HG03095 (cell line): ENCODE data around the gene TRIOBP.

Source experiments
- ATAC-seq: cut with Tn5 transposase; IDR thresholded peaks from one replicate; pipeline ENCODE4 v1.9.1; 2021; ENCODE audit warnings: moderate library complexity; ENCODE audit not compliant: unreplicated experiment

Gene TRIOBP

DNA sequence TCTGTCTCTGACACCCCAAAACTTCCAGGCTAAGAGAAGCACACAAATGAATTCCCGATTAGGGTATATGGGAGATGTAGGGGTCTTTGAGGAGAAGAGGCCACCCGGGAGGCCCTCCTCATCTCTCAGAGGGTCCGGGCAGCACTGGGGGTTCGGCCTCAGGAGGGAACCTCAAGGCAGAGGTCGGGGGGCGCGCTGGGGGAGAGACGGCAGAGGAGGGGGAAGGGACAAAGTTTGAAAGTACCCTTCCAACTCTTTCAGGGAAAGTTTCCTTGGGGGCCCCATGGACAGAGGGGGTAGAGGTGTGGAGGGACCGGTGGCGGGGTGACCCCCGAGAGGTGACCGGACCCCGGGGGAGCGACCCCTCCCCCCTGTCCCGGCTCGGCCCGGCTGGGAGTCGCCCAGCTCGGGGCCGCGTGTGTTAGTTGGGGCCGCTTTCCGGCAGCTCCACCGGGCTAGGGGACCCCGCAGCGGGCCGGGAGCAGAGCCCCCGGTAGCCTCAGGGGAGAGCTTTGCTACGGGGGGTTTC is 107.6 kb downstream of the TRIOBP start:
- no peak for ATAC-seq

GRCh38 chr22:37804881-37805809 is 108.3 kb downstream of the TRIOBP start:
- no peak for ATAC-seq

DNA sequence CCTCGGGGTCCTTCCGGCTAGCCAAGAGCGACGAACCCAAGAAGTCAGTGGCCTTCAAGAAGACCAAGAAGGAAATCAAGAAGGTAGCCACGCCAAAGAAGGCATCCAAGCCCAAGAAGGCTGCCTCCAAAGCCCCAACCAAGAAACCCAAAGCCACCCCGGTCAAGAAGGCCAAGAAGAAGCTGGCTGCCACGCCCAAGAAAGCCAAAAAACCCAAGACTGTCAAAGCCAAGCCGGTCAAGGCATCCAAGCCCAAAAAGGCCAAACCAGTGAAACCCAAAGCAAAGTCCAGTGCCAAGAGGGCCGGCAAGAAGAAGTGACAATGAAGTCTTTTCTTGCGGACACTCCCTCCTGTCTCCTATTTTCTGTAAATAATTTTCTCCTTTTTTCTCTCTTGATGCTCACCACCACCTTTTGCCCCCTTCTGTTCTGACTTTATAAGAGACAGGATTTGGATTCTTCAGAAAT is 109.0 kb downstream of the TRIOBP start:
- no peak for ATAC-seq

DNA sequence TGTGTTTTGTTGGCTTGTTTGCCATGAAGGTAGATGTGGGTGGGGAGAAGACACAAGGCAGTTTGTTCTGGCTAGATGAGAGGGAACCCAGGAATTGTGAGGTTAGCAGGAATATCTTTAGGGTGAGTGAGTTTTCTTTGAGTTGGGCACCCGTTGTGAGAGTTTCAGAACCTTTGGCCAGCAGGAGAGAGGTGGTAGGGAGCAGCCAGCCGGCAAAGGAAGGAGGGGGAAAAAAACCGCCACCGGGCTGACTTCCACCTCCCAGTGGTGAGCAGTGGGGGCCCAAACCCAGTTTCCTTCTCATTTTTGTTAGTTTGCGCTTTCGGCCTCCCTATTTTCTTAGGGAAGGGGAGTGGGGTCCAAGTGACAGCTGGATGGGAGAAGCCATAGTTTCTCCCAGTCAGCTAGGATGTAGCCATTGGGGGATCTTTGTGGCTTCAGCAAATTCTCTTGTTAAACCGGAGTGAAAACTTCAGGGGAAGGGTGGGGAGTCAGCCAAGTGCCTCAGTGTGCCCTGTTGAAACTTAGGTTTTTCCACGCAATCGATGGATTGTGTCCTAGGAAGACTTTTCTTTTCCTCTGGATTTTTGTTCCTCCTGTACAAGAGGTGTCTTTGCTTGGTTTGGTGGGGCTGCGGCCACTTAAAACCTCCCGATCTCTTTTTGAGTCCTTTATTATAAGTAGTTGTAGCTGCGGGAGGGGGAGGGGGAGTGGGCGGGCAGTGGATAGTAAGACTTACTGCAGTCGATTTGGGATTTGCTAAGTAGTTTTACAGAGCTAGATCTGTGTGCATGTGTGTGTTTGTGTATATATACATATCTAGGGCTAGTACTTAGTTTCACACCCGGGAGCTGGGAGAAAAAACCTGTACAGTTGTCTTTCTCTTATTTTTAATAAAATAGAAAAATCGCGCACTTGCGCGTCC is 109.8 kb downstream of the TRIOBP start:
- ATAC-seq, result no peak

GRCh38 chr22:37807410-37808293 is 110.8 kb downstream of the TRIOBP start, which contains the start of gene GCAT:
Gene GCAT, plus strand, starts transcription at chr22:37807934. Its CDS starts 34 bp downstream, at chr22:37807968.
- peak; percentile 76 for ATAC-seq

DNA sequence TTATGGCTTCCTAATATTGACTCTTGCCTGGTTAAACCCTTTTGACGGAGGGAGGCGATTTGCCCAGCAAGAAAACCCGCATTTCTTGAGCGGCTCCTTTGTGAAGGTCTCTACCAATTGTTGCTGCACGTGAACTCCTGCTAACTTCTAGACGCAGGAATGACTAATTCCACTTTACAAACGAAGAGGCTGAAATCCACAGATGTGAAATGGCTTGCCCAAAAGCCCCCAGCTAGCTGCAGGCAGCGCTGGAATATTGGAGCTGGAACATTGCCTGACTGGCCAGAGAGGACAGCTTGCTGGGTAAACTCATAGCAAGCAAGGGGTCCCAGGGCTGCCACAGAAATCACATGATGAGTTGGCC is 111.4 kb downstream of the TRIOBP start:
- no peak for ATAC-seq

DNA sequence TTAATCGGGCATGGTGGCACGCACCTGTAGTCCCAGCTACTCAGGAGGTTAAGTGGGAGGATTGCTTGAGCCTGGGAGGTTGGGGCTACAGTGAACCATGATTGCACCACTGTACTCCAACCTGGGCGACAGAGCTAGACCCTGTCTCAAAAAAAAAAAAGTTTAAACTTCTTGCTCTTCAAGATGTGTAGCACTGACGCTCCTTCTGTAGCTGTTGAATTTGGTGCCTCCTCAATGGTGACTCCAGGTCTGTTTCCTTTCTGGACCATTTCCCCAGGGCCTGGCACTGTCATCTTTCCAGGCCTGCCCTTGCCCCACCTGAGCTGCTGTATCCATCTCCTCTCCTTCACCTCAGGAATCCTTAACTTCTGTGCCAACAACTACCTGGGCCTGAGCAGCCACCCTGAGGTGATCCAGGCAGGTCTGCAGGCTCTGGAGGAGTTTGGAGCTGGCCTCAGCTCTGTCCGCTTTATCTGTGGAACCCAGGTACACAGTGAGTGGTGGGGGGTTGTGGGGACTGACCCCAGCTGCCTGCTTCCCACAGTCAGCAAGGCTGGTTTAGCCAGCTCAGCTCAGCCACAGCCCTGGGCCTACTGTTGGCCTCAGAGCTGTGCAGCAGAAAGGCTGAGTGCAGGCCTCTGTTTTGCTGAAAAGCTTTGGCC is 113.0 kb downstream of the TRIOBP start:
- ATAC-seq, result no peak

DNA sequence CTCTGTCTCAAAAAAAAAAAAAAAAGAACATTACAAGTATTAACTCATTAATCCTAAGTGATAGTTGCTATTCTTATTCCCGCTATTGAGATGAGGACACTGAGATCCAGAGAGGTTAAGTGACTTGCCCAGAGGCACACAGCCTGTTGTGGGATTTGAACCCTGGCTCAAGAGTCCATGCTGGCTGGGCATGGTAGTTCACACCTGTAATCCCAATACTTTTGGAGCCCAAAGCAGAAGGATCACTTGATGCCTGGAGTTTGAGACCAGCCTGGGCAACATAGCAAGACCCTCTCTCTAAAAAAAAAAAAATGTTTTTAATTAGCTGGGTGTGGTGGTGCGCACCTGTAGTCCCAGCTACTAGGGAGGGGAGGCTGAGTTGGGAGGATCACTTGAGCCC is 115.0 kb downstream of the TRIOBP start:
- ATAC-seq, result no peak

GRCh38 chr22:37812869-37813678 is 116.2 kb downstream of the TRIOBP start:
- no peak for ATAC-seq

- no peak for ATAC-seq
Observed at GRCh38 chr22:37815593-37815992, 118.7 kb downstream of the TRIOBP start.

GRCh38 chr22:37816543-37817180 is 119.8 kb downstream of the TRIOBP start:
- no peak for ATAC-seq

DNA sequence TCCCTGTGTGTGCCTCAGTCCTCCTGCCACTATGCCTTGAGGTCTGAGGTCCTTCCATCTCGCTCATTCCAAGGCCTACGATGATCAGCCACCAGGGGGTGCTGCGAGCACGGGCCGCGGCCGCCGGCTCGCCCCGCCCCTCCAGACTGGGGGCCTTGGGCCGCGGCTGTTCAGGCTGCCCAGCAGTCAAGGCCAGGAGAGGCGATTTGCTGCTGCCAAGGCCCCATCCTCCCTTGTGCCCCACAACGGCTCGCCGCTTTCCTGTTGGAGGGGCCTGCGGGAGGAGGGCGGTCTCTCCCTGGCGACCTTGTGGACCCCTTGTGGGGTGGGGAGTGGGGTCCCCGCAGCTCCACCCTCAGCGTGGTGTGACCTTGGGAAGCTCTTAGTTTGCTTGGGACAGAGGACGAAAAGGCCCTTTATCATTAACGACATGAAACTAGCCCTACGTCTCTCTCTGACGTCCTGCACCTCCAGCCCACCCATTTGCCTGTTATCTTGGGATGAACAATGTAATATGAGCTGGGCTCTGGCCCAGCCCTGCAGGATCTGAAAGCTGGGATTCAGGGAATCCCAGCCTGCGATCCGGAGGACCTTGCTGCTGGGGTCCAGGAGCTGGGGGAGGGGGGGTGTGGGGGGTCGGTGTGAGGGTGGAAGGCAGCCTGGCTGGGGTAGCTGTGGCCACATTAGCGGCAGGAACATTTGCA is 121.0 kb downstream of the TRIOBP start:
- ATAC-seq, result no peak

GRCh38 chr22:37818409-37819104 is 121.7 kb downstream of the TRIOBP start:
- no peak for ATAC-seq

GRCh38 chr22:37819105-37819433 is 122.2 kb downstream of the TRIOBP start:
- ATAC-seq, result no peak

DNA sequence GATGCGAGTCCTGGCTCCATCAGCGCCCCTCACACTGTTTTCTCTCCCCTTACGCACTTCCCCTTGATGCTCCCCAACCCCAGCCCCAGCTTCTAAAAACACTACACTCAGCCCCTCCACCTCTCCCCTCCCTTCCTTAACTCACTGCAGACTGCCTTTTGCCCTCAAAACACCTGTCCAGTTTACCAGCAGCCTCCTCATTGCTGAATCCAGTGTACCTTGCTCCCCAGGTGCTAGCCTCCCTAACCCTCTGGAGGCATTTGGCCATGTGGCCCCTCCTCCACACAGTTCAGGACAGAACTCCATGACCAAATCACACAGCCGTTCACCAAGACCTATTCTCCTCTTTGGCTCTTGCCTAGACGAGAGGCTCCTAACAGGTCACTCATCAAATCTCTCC is 123.5 kb downstream of the TRIOBP start:
- ATAC-seq, result no peak

GRCh38 chr22:37822079-37822833 is 125.4 kb downstream of the TRIOBP start:
- ATAC-seq, result no peak
